SK-N-SH treated with all-trans-retinoic acid at 6 μM for 48 hours (cell line): ENCODE measurements around the gene KEL.

Experiments used
- ATAC-seq: fragments of 200-7000 bp; cut with Tn5 transposase; 3 replicates; pipeline ENCODE4 v1.9.1; 2020; ENCODE audit warnings: mild to moderate bottlenecking, moderate library complexity
- ARNTL ChIP-seq: fragments of 450-650 bp; formaldehyde crosslinking; IDR thresholded peaks from 2 replicates; pipeline ENCODE4 v1.5.0; 2020; ENCODE audit warnings: low read depth, mild to moderate bottlenecking, moderate library complexity, borderline replicate concordance
- BACH2 ChIP-seq: fragments of 250-450 bp; sonication (Bioruptor Pico); IDR thresholded peaks from 2 replicates; pipeline ENCODE4 v1.9.0; 2021; ENCODE audit warnings: mild to moderate bottlenecking, borderline replicate concordance
- CSDC2 ChIP-seq: fragments of 250-450 bp; sonication (Bioruptor Pico); IDR thresholded peaks from 2 replicates; pipeline ENCODE4 v1.5.0; 2020; ENCODE audit warnings: mild to moderate bottlenecking, moderate library complexity
- ESRRG ChIP-seq: fragments of 250-450 bp; sonication (Bioruptor Pico); IDR thresholded peaks from 2 replicates; pipeline ENCODE4 v1.6.1; 2021; ENCODE audit warnings: mild to moderate bottlenecking
- GLIS3 ChIP-seq: fragments of 250-450 bp; sonication (Bioruptor Pico); IDR thresholded peaks from 2 replicates; pipeline ENCODE4 v1.5.0; 2020; ENCODE audit warnings: mild to moderate bottlenecking, moderate library complexity
- ISL1 ChIP-seq: fragments of 250-450 bp; sonication (Bioruptor Pico); IDR thresholded peaks from 2 replicates; pipeline ENCODE4 v2.1.2; 2022; ENCODE audit warnings: mild to moderate bottlenecking, moderate library complexity
- PPARA ChIP-seq: fragments of 250-450 bp; sonication (Bioruptor Pico); IDR thresholded peaks from 2 replicates; pipeline ENCODE4 v1.5.0; 2020; ENCODE audit warnings: mild to moderate bottlenecking, borderline replicate concordance
- RARB ChIP-seq: fragments of 250-450 bp; sonication (Bioruptor Pico); IDR thresholded peaks from 2 replicates; pipeline ENCODE4 v1.8.0; 2021; ENCODE audit warnings: mild to moderate bottlenecking, moderate library complexity
- SNAI2 ChIP-seq: fragments of 250-450 bp; sonication (Bioruptor Pico); IDR thresholded peaks from 2 replicates; pipeline ENCODE4 v1.5.0; 2020; ENCODE audit warnings: mild to moderate bottlenecking, moderate library complexity
- TCF4 ChIP-seq: fragments of 250-450 bp; sonication (Bioruptor Pico); IDR thresholded peaks from 2 replicates; pipeline ENCODE4 v1.8.0; 2021; ENCODE audit warnings: mild to moderate bottlenecking, moderate library complexity, borderline replicate concordance
- TOX ChIP-seq: fragments of 250-450 bp; sonication (Bioruptor Pico); IDR thresholded peaks from 2 replicates; pipeline ENCODE4 v1.8.0; 2021; ENCODE audit warnings: mild to moderate bottlenecking, moderate library complexity, borderline replicate concordance
- ZC3H10 ChIP-seq: fragments of 250-450 bp; sonication (Bioruptor Pico); IDR thresholded peaks from 2 replicates; pipeline ENCODE4 v1.5.1; 2021; ENCODE audit warnings: mild to moderate bottlenecking, moderate library complexity
- ZFP3 ChIP-seq: fragments of 250-450 bp; sonication (Bioruptor Pico); IDR thresholded peaks from 2 replicates; pipeline ENCODE4 v1.5.0; 2020; ENCODE audit warnings: mild to moderate bottlenecking, moderate library complexity
- ZFP30 ChIP-seq: fragments of 450-650 bp; formaldehyde crosslinking; IDR thresholded peaks from 2 replicates; pipeline ENCODE4 v1.5.0; 2022; ENCODE audit warnings: mild to moderate bottlenecking, moderate library complexity
- ZNF565 ChIP-seq: fragments of 450-650 bp; formaldehyde crosslinking; conservative IDR thresholded peaks from 2 replicates; pipeline ENCODE4 v1.5.0; 2020; ENCODE audit warnings: low read depth, mild to moderate bottlenecking, moderate library complexity
- ZNF70 ChIP-seq: fragments of 450-650 bp; formaldehyde crosslinking; IDR thresholded peaks from 2 replicates; pipeline ENCODE4 v1.5.0; 2020; ENCODE audit warnings: mild to moderate bottlenecking, moderate library complexity
- ZNF8 ChIP-seq: fragments of 450-650 bp; formaldehyde crosslinking; IDR thresholded peaks from 2 replicates; pipeline ENCODE4 v1.5.0; 2020; ENCODE audit warnings: mild to moderate bottlenecking, moderate library complexity
- TF ChIP-seq, protein P1 (sequence below): fragments of 250-450 bp; sonication (Bioruptor Pico); IDR thresholded peaks from 2 replicates; pipeline ENCODE4 v1.8.0; 2020; ENCODE audit warnings: mild to moderate bottlenecking, moderate library complexity, borderline replicate concordance
- TF ChIP-seq, protein P2 (sequence below): fragments of 250-450 bp; sonication (Bioruptor Pico); IDR thresholded peaks from 2 replicates; pipeline ENCODE4 v1.5.0; 2020; ENCODE audit warnings: mild to moderate bottlenecking, moderate library complexity
- TF ChIP-seq, protein P3 (sequence below): fragments of 250-450 bp; sonication (Bioruptor Pico); IDR thresholded peaks from 2 replicates; pipeline ENCODE4 v1.5.1; 2020; ENCODE audit warnings: low read depth, mild to moderate bottlenecking, moderate library complexity
- TF ChIP-seq, protein P4 (sequence below): fragments of 250-450 bp; sonication (Bioruptor Pico); IDR thresholded peaks from 2 replicates; pipeline ENCODE4 v1.8.0; 2021; ENCODE audit warnings: low read depth, mild to moderate bottlenecking, moderate library complexity, borderline replicate concordance
- TF ChIP-seq, protein P5 (sequence below): fragments of 250-450 bp; sonication (Bioruptor Pico); IDR thresholded peaks from 2 replicates; pipeline ENCODE4 v1.5.1; 2021; ENCODE audit warnings: mild to moderate bottlenecking, moderate library complexity

Gene KEL

GRCh38 chr7:142959202-142959601 lies 3.0 kb downstream of the KEL start:
- ATAC-seq: no peak
- TF ChIP-seq ARNTL (CRISPR knock-in tag): no peak
- no peak for TF ChIP-seq CSDC2 (CRISPR knock-in tag)
- TF ChIP-seq ZNF8 (CRISPR knock-in tag): no peak
- TF ChIP-seq BACH2: no peak
- TF ChIP-seq GLIS3 (CRISPR knock-in tag): no peak
- TF ChIP-seq, protein P1, sequence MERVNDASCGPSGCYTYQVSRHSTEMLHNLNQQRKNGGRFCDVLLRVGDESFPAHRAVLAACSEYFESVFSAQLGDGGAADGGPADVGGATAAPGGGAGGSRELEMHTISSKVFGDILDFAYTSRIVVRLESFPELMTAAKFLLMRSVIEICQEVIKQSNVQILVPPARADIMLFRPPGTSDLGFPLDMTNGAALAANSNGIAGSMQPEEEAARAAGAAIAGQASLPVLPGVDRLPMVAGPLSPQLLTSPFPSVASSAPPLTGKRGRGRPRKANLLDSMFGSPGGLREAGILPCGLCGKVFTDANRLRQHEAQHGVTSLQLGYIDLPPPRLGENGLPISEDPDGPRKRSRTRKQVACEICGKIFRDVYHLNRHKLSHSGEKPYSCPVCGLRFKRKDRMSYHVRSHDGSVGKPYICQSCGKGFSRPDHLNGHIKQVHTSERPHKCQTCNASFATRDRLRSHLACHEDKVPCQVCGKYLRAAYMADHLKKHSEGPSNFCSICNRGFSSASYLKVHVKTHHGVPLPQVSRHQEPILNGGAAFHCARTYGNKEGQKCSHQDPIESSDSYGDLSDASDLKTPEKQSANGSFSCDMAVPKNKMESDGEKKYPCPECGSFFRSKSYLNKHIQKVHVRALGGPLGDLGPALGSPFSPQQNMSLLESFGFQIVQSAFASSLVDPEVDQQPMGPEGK (CRISPR knock-in tag): no peak
- no peak for TF ChIP-seq ESRRG (CRISPR knock-in tag)
- TF ChIP-seq RARB: no peak
- no peak for TF ChIP-seq TCF4 (CRISPR knock-in tag)
- no peak for TF ChIP-seq ZNF70 (CRISPR knock-in tag)
- TF ChIP-seq ZFP3 (CRISPR knock-in tag): no peak
- TF ChIP-seq, protein P2, sequence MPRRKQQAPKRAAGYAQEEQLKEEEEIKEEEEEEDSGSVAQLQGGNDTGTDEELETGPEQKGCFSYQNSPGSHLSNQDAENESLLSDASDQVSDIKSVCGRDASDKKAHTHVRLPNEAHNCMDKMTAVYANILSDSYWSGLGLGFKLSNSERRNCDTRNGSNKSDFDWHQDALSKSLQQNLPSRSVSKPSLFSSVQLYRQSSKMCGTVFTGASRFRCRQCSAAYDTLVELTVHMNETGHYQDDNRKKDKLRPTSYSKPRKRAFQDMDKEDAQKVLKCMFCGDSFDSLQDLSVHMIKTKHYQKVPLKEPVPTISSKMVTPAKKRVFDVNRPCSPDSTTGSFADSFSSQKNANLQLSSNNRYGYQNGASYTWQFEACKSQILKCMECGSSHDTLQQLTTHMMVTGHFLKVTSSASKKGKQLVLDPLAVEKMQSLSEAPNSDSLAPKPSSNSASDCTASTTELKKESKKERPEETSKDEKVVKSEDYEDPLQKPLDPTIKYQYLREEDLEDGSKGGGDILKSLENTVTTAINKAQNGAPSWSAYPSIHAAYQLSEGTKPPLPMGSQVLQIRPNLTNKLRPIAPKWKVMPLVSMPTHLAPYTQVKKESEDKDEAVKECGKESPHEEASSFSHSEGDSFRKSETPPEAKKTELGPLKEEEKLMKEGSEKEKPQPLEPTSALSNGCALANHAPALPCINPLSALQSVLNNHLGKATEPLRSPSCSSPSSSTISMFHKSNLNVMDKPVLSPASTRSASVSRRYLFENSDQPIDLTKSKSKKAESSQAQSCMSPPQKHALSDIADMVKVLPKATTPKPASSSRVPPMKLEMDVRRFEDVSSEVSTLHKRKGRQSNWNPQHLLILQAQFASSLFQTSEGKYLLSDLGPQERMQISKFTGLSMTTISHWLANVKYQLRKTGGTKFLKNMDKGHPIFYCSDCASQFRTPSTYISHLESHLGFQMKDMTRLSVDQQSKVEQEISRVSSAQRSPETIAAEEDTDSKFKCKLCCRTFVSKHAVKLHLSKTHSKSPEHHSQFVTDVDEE (CRISPR knock-in tag): no peak
- TF ChIP-seq, protein P3, sequence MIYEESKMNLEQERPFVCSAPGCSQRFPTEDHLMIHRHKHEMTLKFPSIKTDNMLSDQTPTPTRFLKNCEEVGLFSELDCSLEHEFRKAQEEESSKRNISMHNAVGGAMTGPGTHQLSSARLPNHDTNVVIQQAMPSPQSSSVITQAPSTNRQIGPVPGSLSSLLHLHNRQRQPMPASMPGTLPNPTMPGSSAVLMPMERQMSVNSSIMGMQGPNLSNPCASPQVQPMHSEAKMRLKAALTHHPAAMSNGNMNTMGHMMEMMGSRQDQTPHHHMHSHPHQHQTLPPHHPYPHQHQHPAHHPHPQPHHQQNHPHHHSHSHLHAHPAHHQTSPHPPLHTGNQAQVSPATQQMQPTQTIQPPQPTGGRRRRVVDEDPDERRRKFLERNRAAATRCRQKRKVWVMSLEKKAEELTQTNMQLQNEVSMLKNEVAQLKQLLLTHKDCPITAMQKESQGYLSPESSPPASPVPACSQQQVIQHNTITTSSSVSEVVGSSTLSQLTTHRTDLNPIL (CRISPR knock-in tag): no peak
- TF ChIP-seq ISL1 (CRISPR knock-in tag): no peak
- TF ChIP-seq ZNF565: no peak
- TF ChIP-seq ZFP30: no peak
- TF ChIP-seq TOX (CRISPR knock-in tag): no peak

DNA sequence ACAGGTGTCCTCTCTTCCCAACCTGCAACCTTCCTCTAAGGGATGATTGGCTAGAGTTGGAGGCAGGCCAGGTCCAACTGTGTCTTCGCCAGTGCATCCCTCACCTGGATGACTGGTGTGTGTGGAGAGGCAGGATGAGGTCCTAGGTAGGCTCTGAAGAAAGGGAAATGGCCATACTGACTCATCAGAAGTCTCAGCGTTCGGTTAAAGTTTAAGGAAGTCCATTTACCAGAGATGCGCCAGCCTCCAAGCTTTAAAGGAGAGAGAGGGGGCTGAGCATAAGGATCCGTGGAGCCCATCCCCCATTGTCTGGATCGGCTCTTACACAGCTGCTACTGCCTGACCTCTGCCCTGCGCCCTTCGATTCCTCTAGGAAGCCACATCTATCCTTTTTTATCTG lies 4.4 kb downstream of the KEL start:
- TF ChIP-seq RARB (no peak), ZNF8 (CRISPR knock-in tag) (no peak), ZC3H10 (no peak), TCF4 (CRISPR knock-in tag) (no peak), BACH2 (no peak), ARNTL (CRISPR knock-in tag) (no peak), GLIS3 (CRISPR knock-in tag) (no peak), ZNF70 (CRISPR knock-in tag) (no peak), ZNF565 (no peak), PPARA (CRISPR knock-in tag) (no peak), CSDC2 (CRISPR knock-in tag) (no peak), ESRRG (CRISPR knock-in tag) (no peak), ZFP3 (CRISPR knock-in tag) (no peak), SNAI2 (CRISPR knock-in tag) (no peak), ZFP30 (no peak)
- TF ChIP-seq, protein P2 (CRISPR knock-in tag): no peak
- TF ChIP-seq, protein P1 (CRISPR knock-in tag): no peak
- TF ChIP-seq, protein P4, sequence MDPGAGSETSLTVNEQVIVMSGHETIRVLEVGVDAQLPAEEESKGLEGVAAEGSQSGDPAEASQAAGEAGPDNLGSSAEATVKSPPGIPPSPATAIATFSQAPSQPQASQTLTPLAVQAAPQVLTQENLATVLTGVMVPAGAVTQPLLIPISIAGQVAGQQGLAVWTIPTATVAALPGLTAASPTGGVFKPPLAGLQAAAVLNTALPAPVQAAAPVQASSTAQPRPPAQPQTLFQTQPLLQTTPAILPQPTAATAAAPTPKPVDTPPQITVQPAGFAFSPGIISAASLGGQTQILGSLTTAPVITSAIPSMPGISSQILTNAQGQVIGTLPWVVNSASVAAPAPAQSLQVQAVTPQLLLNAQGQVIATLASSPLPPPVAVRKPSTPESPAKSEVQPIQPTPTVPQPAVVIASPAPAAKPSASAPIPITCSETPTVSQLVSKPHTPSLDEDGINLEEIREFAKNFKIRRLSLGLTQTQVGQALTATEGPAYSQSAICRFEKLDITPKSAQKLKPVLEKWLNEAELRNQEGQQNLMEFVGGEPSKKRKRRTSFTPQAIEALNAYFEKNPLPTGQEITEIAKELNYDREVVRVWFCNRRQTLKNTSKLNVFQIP (CRISPR knock-in tag): no peak
- TF ChIP-seq, protein P5, sequence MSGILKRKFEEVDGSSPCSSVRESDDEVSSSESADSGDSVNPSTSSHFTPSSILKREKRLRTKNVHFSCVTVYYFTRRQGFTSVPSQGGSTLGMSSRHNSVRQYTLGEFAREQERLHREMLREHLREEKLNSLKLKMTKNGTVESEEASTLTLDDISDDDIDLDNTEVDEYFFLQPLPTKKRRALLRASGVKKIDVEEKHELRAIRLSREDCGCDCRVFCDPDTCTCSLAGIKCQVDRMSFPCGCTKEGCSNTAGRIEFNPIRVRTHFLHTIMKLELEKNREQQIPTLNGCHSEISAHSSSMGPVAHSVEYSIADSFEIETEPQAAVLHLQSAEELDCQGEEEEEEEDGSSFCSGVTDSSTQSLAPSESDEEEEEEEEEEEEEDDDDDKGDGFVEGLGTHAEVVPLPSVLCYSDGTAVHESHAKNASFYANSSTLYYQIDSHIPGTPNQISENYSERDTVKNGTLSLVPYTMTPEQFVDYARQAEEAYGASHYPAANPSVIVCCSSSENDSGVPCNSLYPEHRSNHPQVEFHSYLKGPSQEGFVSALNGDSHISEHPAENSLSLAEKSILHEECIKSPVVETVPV: no peak
- no peak for ATAC-seq
